PFSK-1 (cell line): ENCODE results near the gene RBKS.

Experiments
- FOXP2 ChIP-seq: optimal IDR thresholded peaks from 2 replicates; pipeline ENCODE3; 2011; ENCODE audit warnings: borderline replicate concordance, control low read depth, inconsistent platforms; ENCODE audit not compliant: insufficient read depth; ENCODE audit errors: extremely low read length, extremely low read depth
- POLR2AphosphoS5 ChIP-seq: IDR thresholded peaks from 2 replicates; pipeline ENCODE4 v1.6.1; 2012; ENCODE audit warnings: low read depth, mild to moderate bottlenecking, control low read depth, low read length, moderate library complexity
- SIN3A ChIP-seq: IDR thresholded peaks from 2 replicates; pipeline ENCODE4 v1.6.1; 2012; ENCODE audit warnings: mild to moderate bottlenecking, low read length, moderate library complexity, borderline replicate concordance; ENCODE audit not compliant: insufficient read depth
- TAF1 ChIP-seq: IDR thresholded peaks from 2 replicates; pipeline ENCODE4 v1.6.1; 2012; ENCODE audit warnings: low read length, control low read depth, borderline replicate concordance; ENCODE audit not compliant: insufficient read depth
- TF ChIP-seq, protein P1 (sequence below), 2 experiments: IDR thresholded peaks; 2 replicates each; pipeline versions ENCODE4 v1.6.1 to v1.8.0; 2011 to 2012; ENCODE audit warnings: low read depth in 2 of 2, low read length in 2 of 2, control low read depth in 1 of 2, inconsistent platforms in 1 of 2, mild to moderate bottlenecking in 1 of 2, moderate library complexity in 1 of 2; ENCODE audit not compliant: insufficient read depth in 1 of 2

DNA sequence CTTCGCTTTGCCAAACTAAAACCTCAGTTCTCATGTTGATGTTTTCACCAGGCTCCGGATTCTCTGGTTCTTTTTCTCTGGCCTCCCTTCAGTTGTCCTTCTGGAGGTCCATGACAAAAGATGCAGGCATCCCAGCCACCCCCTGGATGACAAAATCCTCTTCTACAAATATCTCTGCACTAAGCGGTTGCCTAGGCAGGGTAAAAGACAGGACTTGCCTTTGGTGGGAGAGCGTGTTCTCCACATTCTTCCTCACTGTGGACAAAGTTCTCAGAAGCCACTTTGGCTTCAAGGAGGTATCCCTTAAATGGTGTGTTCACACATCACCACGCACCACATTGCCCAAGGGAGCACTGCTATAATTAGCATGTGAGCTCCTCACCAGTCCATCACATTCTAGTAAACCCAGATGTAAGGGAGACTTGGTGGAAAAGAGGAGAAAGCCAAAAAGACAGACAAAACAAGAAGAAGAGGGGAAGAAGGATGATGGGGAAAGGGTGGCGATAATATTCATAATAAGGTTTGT lies 142.3 kb downstream of the RBKS start:
- TF ChIP-seq SIN3A (no peak), POLR2AphosphoS5 (no peak), FOXP2 (no peak), TAF1 (no peak)
- TF ChIP-seq, protein P1, sequence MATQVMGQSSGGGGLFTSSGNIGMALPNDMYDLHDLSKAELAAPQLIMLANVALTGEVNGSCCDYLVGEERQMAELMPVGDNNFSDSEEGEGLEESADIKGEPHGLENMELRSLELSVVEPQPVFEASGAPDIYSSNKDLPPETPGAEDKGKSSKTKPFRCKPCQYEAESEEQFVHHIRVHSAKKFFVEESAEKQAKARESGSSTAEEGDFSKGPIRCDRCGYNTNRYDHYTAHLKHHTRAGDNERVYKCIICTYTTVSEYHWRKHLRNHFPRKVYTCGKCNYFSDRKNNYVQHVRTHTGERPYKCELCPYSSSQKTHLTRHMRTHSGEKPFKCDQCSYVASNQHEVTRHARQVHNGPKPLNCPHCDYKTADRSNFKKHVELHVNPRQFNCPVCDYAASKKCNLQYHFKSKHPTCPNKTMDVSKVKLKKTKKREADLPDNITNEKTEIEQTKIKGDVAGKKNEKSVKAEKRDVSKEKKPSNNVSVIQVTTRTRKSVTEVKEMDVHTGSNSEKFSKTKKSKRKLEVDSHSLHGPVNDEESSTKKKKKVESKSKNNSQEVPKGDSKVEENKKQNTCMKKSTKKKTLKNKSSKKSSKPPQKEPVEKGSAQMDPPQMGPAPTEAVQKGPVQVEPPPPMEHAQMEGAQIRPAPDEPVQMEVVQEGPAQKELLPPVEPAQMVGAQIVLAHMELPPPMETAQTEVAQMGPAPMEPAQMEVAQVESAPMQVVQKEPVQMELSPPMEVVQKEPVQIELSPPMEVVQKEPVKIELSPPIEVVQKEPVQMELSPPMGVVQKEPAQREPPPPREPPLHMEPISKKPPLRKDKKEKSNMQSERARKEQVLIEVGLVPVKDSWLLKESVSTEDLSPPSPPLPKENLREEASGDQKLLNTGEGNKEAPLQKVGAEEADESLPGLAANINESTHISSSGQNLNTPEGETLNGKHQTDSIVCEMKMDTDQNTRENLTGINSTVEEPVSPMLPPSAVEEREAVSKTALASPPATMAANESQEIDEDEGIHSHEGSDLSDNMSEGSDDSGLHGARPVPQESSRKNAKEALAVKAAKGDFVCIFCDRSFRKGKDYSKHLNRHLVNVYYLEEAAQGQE (IDR thresholded peaks at IDR 0.05; ENCODE audit: insufficient read depth in 1 of 2, low read depth in 2 of 2, low read length in 2 of 2): no peak
